ENCODE data around the gene KIAA0513. TPM values are rescaled to one million over a fixed set of nuclear protein-coding genes. Genes with fewer than 3 reads are reported as not detected.

Gene KIAA0513
- total and polyA plus RNA-seq, 2 of the 13 experiments (the other 11 are each of a cell fraction or from before 2014, with no cell fraction given) = 1.8 TPM

GRCh38 chr16:85055493-85056210 lies 28.1 kb downstream of the KIAA0513 start (continued):
- TF ChIP-seq RAD21 (CRISPR knock-in tag; IDR thresholded peaks at IDR 0.05) (no peak), CEBPB (IDR thresholded peaks at IDR 0.05; ENCODE audit: borderline replicate concordance, low read depth, low read length) (no peak), ZNF503 (CRISPR knock-in tag; IDR thresholded peaks at IDR 0.05) (no peak), GLMP (CRISPR knock-in tag; IDR thresholded peaks at IDR 0.05; ENCODE audit: borderline replicate concordance) (no peak), ZFY (CRISPR knock-in tag; IDR thresholded peaks at IDR 0.05) (peak; percentile 53), HOXA5 (CRISPR knock-in tag; IDR thresholded peaks at IDR 0.05) (0 out of 2 replicates have a peak, but pooled peaks have one; percentile 65), BHLHE40 (IDR thresholded peaks at IDR 0.05; ENCODE audit: low read length) (peak; percentile 82), NFYC (CRISPR knock-in tag; IDR thresholded peaks at IDR 0.05) (no peak; the same call in 1 of the 2 replicates), ZNF570 (CRISPR knock-in tag; IDR thresholded peaks at IDR 0.05; ENCODE audit: borderline replicate concordance) (peak; percentile 96; the same call in 1 of the 2 replicates), ZNF800 (CRISPR knock-in tag; IDR thresholded peaks at IDR 0.05) (no peak), ZNF83 (CRISPR knock-in tag; IDR thresholded peaks at IDR 0.05; ENCODE audit: borderline replicate concordance) (no peak), ZNF264 (CRISPR knock-in tag; IDR thresholded peaks at IDR 0.05) (peak; percentile 57; the same call in 1 of the 2 replicates), ARHGAP35 (CRISPR knock-in tag; IDR thresholded peaks at IDR 0.05; ENCODE audit: borderline replicate concordance) (no peak; the same call in 1 of the 2 replicates), EP300 (IDR thresholded peaks at IDR 0.05; ENCODE audit: low read depth in 2 of 2, low read length in 2 of 2) (no peak), EP300 (CRISPR knock-in tag; IDR thresholded peaks at IDR 0.05; ENCODE audit: borderline replicate concordance) (peak; percentile 31; the same call in 1 of the 2 replicates), XRCC5 (optimal IDR thresholded peaks at IDR 0.05; ENCODE audit: low read length) (peak; percentile 14), ZNF543 (CRISPR knock-in tag; IDR thresholded peaks at IDR 0.05) (peak; percentile 94), PITX1 (CRISPR knock-in tag; IDR thresholded peaks at IDR 0.05) (peak; percentile 82), NRL (CRISPR knock-in tag; IDR thresholded peaks at IDR 0.05; ENCODE audit: borderline replicate concordance) (peak; percentile 61; the same call in 1 of the 2 replicates), CENPT (CRISPR knock-in tag; IDR thresholded peaks at IDR 0.05; ENCODE audit: low read depth) (peak; percentile 85; the same call in 1 of the 2 replicates), ETV6 (CRISPR knock-in tag; conservative IDR thresholded peaks at IDR 0.05) (no peak), CBX5 (CRISPR knock-in tag; IDR thresholded peaks at IDR 0.05; ENCODE audit: borderline replicate concordance) (peak; percentile 76; the same call in 1 of the 2 replicates), KDM2A (CRISPR knock-in tag; IDR thresholded peaks at IDR 0.05; ENCODE audit: borderline replicate concordance, low read depth) (no peak), FOXJ3 (CRISPR knock-in tag; IDR thresholded peaks at IDR 0.05; ENCODE audit: borderline replicate concordance) (no peak), PAX8 (CRISPR knock-in tag; IDR thresholded peaks at IDR 0.05; ENCODE audit: borderline replicate concordance) (peak; percentile 79; the same call in 1 of the 2 replicates), KMT2A (CRISPR knock-in tag; IDR thresholded peaks at IDR 0.05) (no peak)

Measured in HepG2 (cell line).